A673 (cell line): ENCODE measurements around the gene CREB5.

Experiments used
- CTCF ChIP-seq: fragments of 300-800, 200-600 bp; sonication (generic); conservative IDR thresholded peaks from 2 replicates; pipeline ENCODE4 v1.5.1; 2017; ENCODE audit warnings: low read depth, mild to moderate bottlenecking, antibody characterized with exemption, low read length, moderate library complexity, mixed read lengths
- EZH2 ChIP-seq: fragments of 200-600 bp; sonication (generic); IDR thresholded peaks from 2 replicates; pipeline ENCODE4 v1.6.1; 2017; ENCODE audit warnings: borderline replicate concordance, low read depth, mild to moderate bottlenecking, mixed read lengths, antibody characterized with exemption, low read length; ENCODE audit not compliant: poor library complexity, severe bottlenecking

GRCh38 chr7:28702171-28702570 lies 289.9 kb downstream of the CREB5 start:
- no peak for TF ChIP-seq CTCF
- TF ChIP-seq EZH2, result no peak
